ENCODE data around the gene CNN3. TPM values are rescaled to one million over a fixed set of nuclear protein-coding genes. Genes with fewer than 3 reads are reported as not detected.
A peak's percentile ranks its signal among the peaks of the same experiment; 100 is the strongest.

CNN3 gene
- total RNA-seq, 3 donors from 2014 or later, result 61.3 to 165 (median 129) TPM

DNA sequence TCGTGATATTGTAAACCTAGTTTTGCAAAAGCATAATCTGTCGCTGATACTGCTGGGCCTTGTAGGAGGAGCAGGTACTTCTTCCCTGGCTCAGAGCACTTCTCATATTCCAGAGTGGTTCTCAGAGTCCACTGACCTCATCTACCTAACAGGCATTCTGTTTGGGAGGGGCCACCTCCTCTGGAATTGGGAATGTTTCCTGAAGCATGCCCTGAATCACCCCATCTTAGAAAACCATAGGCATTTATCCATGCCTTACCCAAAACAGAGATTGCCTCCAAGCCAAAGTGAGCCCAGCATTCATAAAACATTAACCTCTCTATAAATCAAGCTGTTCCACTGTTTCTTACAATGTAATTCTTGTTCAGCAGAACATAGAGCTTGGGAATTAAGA lies 71.6 kb downstream of the CNN3 start:
- ATAC-seq (peak; percentile 16), DNase-seq (no peak)
- Histone ChIP-seq H3K4me3 (no peak overlapping the region), H3K36me3 (ENCODE audit: low read depth) (no peaks in the 10 kb centered on the region), H3K9me3 (no peaks in the 10 kb centered on the region), H3K4me1 (ENCODE audit: low read depth) (peaks cover 9% of the 10 kb centered on the region)
- intact Hi-C loops (cut with DNase I, micrococcal nuclease), result loop anchor here (2.0 to 10.0 kb wide), 4 partner anchors 69 to 379 kb away; partner anchors contain the start of genes CNN3 (in 1 of the 2) and RWDD3 (in 1 of the 2)
- TF ChIP-seq, protein P1, sequence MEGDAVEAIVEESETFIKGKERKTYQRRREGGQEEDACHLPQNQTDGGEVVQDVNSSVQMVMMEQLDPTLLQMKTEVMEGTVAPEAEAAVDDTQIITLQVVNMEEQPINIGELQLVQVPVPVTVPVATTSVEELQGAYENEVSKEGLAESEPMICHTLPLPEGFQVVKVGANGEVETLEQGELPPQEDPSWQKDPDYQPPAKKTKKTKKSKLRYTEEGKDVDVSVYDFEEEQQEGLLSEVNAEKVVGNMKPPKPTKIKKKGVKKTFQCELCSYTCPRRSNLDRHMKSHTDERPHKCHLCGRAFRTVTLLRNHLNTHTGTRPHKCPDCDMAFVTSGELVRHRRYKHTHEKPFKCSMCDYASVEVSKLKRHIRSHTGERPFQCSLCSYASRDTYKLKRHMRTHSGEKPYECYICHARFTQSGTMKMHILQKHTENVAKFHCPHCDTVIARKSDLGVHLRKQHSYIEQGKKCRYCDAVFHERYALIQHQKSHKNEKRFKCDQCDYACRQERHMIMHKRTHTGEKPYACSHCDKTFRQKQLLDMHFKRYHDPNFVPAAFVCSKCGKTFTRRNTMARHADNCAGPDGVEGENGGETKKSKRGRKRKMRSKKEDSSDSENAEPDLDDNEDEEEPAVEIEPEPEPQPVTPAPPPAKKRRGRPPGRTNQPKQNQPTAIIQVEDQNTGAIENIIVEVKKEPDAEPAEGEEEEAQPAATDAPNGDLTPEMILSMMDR (IDR thresholded peaks at IDR 0.05), result no peak

DNA sequence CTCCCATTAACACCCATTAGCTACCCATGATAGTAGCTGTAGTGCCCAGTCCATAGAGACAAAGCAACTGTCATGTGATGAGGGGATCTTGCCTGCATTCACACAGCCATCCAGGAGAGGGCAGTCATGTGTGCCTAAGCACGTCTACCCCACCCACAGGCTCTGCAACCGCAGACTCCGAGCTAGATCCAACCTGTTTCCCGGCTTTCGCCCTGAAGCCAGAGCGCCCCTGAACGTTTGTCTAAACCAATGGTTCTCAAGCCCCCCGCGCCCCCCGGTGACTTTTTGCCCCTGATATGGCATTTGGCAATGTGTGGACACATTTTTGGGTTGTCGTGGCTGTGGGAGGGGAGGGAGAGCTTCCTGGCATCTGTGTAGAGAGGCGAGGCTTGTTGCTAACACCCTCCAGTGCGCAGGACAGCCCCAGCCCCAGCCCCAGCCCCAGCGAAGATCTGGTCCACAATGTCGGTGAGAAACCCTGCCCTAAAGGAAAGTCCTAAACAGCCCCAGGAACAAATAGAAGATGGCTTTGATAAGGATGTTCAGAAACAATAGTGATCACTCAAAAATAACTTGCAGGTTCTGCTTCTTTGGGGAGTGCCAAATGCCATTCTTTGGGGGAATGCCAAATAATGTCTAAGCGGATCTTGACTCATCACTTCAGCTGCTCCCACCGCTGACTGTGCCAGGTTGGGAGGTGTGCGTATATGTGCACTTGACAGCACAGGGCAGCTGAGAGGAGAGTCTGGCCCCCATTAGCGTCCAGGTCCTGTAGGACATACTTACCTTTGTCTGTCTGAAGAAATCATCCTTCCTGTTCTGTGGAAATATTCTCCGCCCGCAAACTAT lies 72.2 kb downstream of the CNN3 start:
- TF ChIP-seq, protein P1 (IDR thresholded peaks at IDR 0.05), result peak; percentile 79
- Histone ChIP-seq H3K9me3 (no peaks in the 10 kb centered on the region), H3K36me3 (ENCODE audit: low read depth) (no peaks in the 10 kb centered on the region), H3K4me3 (no peak overlapping the region), H3K4me1 (ENCODE audit: low read depth) (peaks cover 9% of the 10 kb centered on the region)
- intact Hi-C loops (cut with DNase I, micrococcal nuclease), result loop anchor here (2.0 to 10.0 kb wide), 4 partner anchors 70 to 380 kb away; partner anchors contain the start of genes CNN3 (in 1 of the 2) and RWDD3 (in 1 of the 2)
- ATAC-seq (peak; percentile 97), DNase-seq (peak; percentile 84 to 91 (median 88))

- TF ChIP-seq, protein P1 (IDR thresholded peaks at IDR 0.05), result no peak
- Histone ChIP-seq H3K36me3 (ENCODE audit: low read depth) (no peaks in the 10 kb centered on the region), H3K9me3 (no peaks in the 10 kb centered on the region), H3K4me1 (ENCODE audit: low read depth) (peaks cover 9% of the 10 kb centered on the region), H3K4me3 (no peak overlapping the region)
- intact Hi-C loops (cut with DNase I, micrococcal nuclease), result loop anchor here (10.0 kb wide), 2 partner anchors 72 to 382 kb away; partner anchors contain the start of genes CNN3 (in 1 of the 2) and RWDD3 (in 1 of the 2)
- no peak for ATAC-seq
- DNase-seq, result no peak
These were observed 74.1 kb downstream of the CNN3 start for GRCh38 chr1:94852788-94853187.

DNA sequence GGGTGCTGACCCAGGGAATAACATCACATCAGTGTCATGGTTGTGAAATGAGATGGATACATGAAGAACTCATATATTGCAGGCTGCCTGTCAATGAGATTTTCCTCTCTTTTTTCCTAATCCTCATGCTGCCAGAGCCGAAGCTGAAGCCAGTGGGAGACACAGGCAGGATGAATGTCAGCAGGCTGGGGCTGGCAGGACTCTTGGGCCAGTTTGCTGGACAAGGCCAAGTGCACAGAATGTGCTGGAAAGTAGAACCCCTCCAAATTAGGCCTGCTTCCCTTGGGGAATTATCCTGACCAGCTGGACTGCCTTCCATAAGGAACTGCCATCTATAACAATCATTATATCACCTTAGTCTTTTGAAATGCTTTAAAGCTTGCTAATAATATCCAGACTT lies 75.3 kb downstream of the CNN3 start:
- H3K36me3 ChIP-seq (ENCODE audit: low read depth), result no peaks in the 10 kb centered on the region
- H3K4me3 ChIP-seq, result no peak overlapping the region
- peaks cover 9% of the 10 kb centered on the region for H3K4me1 ChIP-seq (ENCODE audit: low read depth)
- DNase-seq, result no peak
- TF ChIP-seq, protein P1 (IDR thresholded peaks at IDR 0.05), result no peak
- H3K9me3 ChIP-seq, result no peaks in the 10 kb centered on the region
- no peak for ATAC-seq
- intact Hi-C loops (cut with DNase I, micrococcal nuclease), result loop anchor here (10.0 kb wide), 2 partner anchors 73 to 383 kb away; partner anchors contain the start of genes CNN3 (in 1 of the 2) and RWDD3 (in 1 of the 2)

Other genes starting within 250 kb of the CNN3 start
- gene SLC44A3, start 106.8 kb downstream of the CNN3 start, total RNA-seq, result 10 to 100 TPM; 37.4 to 89.1 (median 49.5) TPM
- gene ALG14, start 145.8 kb upstream of the CNN3 start, total RNA-seq, result 10 to 100 TPM in 2 of 3 donors, 1 to 10 TPM in 1; 5.9 to 16.8 (median 11.4) TPM
- 10 to 100 TPM; 53.4 to 77.3 (median 55.1) TPM for gene TLCD4, start 190.2 kb upstream of the CNN3 start, total RNA-seq